T-helper 2 cell treated with Interferon-gamma antibody and Interleukin-4, amounts not matched to agents 5 μg/mL and 100 μg/mL, for 36 hours (primary cell): ENCODE results near the gene AP5B1.
"Not testable (repeated sequence)": the region's sequence is repeated elsewhere in the genome, so short reads cannot be mapped to it uniquely, and the experiment has no call there.

Experiments
- DNase-seq: peaks from one replicate; pipeline ENCODE4 v3.0.0; 2021; ENCODE audit warnings: low spot score
- H3K27ac Mint-ChIP-seq: one replicate; pipeline ENCODE4 v1.8.0; 2021; ENCODE audit warnings: mild to moderate bottlenecking, mixed read lengths
- H3K27me3 Mint-ChIP-seq: one replicate; pipeline ENCODE4 v1.8.0; 2021; ENCODE audit warnings: low read depth, mixed read lengths
- H3K36me3 Mint-ChIP-seq: one replicate; pipeline ENCODE4 v1.8.0; 2021; ENCODE audit warnings: low read depth, mixed read lengths
- H3K4me1 Mint-ChIP-seq: one replicate; pipeline ENCODE4 v1.8.0; 2021; ENCODE audit warnings: low read depth, mixed read lengths
- H3K4me3 Mint-ChIP-seq: one replicate; pipeline ENCODE4 v1.8.0; 2022; ENCODE audit warnings: mild to moderate bottlenecking, moderate library complexity, mixed read lengths
- H3K9me3 Mint-ChIP-seq: one replicate; pipeline ENCODE4 v1.8.0; 2021; ENCODE audit warnings: mixed read lengths

The AP5B1 gene

DNA sequence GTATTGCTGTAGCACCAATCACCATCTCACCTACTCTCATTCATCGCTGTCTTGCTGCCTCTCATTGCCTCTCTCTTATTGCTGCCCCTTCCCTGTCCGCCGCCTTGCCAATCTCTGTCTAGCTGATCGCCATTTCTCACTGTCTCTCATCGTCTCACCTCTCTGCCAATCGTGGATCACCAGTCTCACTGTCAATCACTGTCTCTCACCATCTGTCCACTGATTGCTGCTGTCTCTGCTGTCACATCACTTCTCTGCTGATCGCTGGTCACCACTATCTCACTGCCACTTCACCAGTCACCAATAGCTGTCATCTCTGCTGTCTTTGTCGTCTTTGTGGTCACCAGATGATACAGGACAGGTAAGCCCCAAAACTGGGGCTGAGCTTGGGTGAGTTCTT, 39.6 kb downstream of the AP5B1 start:
- no peak for DNase-seq
- Mint-ChIP-seq H3K36me3 (no peaks in the 10 kb centered on the region), H3K27me3 (peaks cover 17% of the 10 kb centered on the region), H3K27ac (no peak overlapping the region), H3K4me1 (no peaks in the 10 kb centered on the region), H3K9me3 (peaks cover 10% of the 10 kb centered on the region), H3K4me3 (no peak overlapping the region)

DNA sequence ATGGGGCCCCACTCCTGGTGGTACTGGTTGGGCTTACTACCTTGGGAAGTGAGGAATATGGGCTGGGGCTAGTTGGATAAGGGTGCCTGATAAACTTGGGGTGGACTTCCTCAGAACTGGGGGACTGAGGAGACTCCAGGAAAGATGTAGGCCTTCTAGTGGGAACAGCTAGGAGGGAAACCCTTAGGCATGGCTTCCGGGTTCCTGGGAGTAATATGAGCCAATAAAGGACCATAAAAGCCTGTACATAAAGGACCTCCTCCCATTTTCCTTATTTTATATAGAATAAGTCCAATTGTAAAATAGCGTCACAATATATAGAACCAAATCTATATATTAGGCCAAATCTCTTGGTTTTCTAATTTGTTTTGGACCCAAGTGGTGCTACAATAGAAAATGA, 41.8 kb downstream of the AP5B1 start:
- H3K9me3 Mint-ChIP-seq: peaks cover 15% of the 10 kb centered on the region
- DNase-seq: no peak
- H3K4me1 Mint-ChIP-seq: no peaks in the 10 kb centered on the region
- peaks cover 12% of the 10 kb centered on the region for H3K27me3 Mint-ChIP-seq
- H3K36me3 Mint-ChIP-seq: no peaks in the 10 kb centered on the region
- H3K27ac Mint-ChIP-seq: no peak overlapping the region
- no peak overlapping the region for H3K4me3 Mint-ChIP-seq

DNA sequence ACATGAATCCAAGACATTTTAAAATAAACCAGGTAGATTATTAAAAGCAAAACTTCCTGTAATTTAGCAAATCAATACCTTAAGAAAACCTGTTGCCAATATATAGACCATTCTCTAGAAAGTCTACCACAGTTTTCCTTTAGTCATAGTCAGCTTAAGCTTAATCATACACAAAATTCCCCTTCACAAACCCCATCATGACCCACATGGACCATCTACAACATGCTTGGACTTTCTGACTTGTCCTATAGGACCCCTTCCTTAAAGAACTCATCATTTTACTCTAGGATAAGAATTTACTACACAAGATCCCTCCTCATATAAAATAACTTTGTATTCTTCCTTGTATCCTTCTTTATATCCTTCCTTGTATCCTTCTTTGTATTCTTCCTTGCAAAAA, 44.0 kb downstream of the AP5B1 start:
- Mint-ChIP-seq H3K4me1 (no peaks in the 10 kb centered on the region), H3K4me3 (no peak overlapping the region), H3K9me3 (peaks cover 17% of the 10 kb centered on the region), H3K36me3 (no peaks in the 10 kb centered on the region), H3K27me3 (peaks cover 20% of the 10 kb centered on the region), H3K27ac (no peak overlapping the region)
- no peak for DNase-seq

DNA sequence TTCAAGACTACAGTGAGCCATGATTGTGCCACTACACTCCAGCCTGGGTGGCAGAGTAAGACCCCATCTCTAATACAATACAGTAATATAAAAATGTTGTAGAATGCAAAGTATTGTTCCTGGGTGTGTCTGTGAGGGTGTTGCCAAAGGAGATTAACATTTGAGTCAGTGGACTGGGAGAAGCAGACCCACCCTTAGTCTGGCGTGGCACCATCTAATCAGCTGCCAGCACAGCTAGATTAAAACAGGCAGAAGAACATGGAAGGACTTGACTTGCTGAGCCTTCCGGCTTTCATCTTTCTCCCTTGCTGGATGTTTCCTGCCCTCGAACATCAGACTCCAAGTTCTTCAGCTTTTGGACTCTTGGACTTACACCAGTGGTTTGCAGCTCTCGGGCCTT, 45.7 kb downstream of the AP5B1 start:
- H3K27me3 Mint-ChIP-seq: peaks cover 25% of the 10 kb centered on the region
- H3K4me1 Mint-ChIP-seq, H3K36me3 Mint-ChIP-seq, DNase-seq, H3K27ac Mint-ChIP-seq, H3K4me3 Mint-ChIP-seq: not testable (repeated sequence)
- peaks cover 18% of the 10 kb centered on the region for H3K9me3 Mint-ChIP-seq

DNA sequence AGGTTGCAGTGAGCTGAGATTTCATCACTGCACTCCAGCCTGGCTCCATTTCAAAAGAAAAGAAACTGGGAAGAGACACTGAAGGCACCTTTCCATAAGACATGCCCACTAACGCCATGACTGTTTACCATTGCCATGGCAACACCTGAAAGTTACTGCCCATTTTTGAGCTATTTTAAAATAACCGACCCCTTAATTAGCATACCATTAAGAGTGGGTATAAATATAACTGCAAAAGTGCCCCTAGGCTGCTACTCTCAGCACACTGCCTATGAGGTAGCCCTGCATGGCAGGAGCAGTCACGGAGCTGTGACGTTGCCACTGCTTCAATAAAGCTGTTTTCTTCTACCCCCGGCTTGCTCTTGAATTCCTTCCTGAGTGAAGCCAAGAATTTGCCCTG, 50.3 kb downstream of the AP5B1 start:
- Mint-ChIP-seq H3K27me3 (peaks cover 13% of the 10 kb centered on the region), H3K9me3 (peaks cover 3% of the 10 kb centered on the region), H3K36me3 (no peaks in the 10 kb centered on the region), H3K27ac (no peak overlapping the region), H3K4me3 (no peak overlapping the region), H3K4me1 (no peaks in the 10 kb centered on the region)
- DNase-seq: no peak

DNA sequence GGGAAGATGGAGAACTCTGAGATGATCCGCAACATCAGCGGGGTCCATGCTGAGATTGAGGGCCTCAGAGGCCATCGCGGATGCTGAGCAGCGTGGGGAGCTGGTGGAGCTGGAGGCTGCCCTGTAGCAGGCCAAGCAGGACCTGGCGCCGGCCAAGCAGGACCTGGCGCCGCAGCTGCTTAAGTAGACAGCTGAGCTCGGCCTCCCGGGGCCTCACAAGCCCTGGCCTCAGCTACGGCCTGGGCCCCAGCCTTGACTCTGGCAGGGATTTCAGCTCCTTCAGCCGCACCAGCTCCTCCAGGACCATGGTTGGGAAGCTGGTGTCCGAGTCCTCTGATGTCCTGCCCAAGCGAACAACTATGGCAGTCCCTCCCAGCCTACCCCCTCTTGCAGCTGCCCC, 52.9 kb downstream of the AP5B1 start:
- DNase-seq: no peak
- Mint-ChIP-seq H3K4me3 (no peak overlapping the region), H3K27me3 (peaks cover 11% of the 10 kb centered on the region), H3K9me3 (peaks cover 3% of the 10 kb centered on the region), H3K36me3 (no peaks in the 10 kb centered on the region), H3K4me1 (no peaks in the 10 kb centered on the region), H3K27ac (no peak overlapping the region)

DNA sequence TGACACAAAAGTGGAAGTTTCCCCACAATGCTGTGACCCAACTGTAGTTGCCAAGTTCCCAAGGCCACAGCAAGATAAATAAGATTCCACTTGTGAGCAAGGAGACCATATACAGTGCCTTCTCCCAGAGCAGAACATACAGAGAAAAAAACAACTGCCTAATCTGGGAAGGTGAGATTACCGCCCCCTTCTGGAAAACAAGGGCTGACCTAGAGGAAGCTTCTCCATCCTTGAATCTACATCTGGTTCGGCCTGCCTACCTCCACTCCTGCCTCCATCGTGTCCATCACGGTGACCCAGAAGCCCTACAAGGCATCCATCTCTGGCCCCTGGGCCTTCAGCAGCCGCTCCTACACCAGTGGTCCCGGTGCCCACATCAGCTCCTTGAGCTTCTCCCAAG, 54.1 kb downstream of the AP5B1 start:
- Mint-ChIP-seq H3K4me3 (no peak overlapping the region), H3K36me3 (no peaks in the 10 kb centered on the region), H3K27me3 (peaks cover 4% of the 10 kb centered on the region), H3K4me1 (peaks cover 5% of the 10 kb centered on the region), H3K9me3 (no peaks in the 10 kb centered on the region), H3K27ac (no peak overlapping the region)
- no peak for DNase-seq
